LNCaP clone FGC (cell line): Measurements from ENCODE around the gene SPACDR.

Source experiments
- DNase-seq: peaks from one replicate; pipeline ENCODE4 v3.0.0-alpha.2; 2011; ENCODE audit warnings: low read depth
- H3K4me3 ChIP-seq: 2 replicates; pipeline ENCODE4 v1.5.1; 2011; ENCODE audit warnings: mild to moderate bottlenecking, low read depth, low read length, control low read depth
- TF ChIP-seq, protein P1 (sequence below): IDR thresholded peaks from 2 replicates; pipeline ENCODE4 v1.5.1; 2012; ENCODE audit warnings: mild to moderate bottlenecking; ENCODE audit not compliant: control insufficient read depth, insufficient read depth; ENCODE audit errors: extremely low read depth

SPACDR gene

GRCh38 chr7:100432053-100432452, 32.0 kb downstream of the SPACDR start:
- TF ChIP-seq, protein P1, sequence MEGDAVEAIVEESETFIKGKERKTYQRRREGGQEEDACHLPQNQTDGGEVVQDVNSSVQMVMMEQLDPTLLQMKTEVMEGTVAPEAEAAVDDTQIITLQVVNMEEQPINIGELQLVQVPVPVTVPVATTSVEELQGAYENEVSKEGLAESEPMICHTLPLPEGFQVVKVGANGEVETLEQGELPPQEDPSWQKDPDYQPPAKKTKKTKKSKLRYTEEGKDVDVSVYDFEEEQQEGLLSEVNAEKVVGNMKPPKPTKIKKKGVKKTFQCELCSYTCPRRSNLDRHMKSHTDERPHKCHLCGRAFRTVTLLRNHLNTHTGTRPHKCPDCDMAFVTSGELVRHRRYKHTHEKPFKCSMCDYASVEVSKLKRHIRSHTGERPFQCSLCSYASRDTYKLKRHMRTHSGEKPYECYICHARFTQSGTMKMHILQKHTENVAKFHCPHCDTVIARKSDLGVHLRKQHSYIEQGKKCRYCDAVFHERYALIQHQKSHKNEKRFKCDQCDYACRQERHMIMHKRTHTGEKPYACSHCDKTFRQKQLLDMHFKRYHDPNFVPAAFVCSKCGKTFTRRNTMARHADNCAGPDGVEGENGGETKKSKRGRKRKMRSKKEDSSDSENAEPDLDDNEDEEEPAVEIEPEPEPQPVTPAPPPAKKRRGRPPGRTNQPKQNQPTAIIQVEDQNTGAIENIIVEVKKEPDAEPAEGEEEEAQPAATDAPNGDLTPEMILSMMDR = no peak
- no peak overlapping the region for H3K4me3 ChIP-seq
- no peak for DNase-seq

DNA sequence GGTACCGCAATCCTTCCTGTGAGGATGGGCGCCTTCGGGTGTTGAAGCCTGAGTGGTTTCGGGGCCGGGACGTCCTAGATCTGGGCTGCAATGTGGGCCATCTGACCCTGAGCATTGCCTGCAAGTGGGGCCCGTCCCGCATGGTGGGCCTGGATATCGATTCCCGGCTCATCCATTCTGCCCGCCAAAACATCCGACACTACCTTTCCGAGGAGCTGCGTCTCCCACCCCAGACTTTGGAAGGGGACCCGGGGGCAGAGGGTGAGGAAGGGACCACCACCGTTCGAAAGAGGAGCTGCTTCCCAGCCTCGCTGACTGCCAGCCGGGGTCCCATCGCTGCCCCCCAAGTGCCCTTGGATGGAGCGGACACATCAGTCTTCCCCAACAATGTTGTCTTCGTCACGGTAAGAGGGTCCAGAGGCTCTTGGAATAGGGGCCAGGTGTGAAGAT, 32.7 kb downstream of the SPACDR start:
- peak overlapping the region; percentile 92 for H3K4me3 ChIP-seq
- TF ChIP-seq, protein P1 = no peak
- DNase-seq = no peak

GRCh38 chr7:100430493-100431285, 33.4 kb downstream of the SPACDR start:
- peak overlapping the region; percentile 92 for H3K4me3 ChIP-seq
- DNase-seq = no peak
- TF ChIP-seq, protein P1 = no peak

DNA sequence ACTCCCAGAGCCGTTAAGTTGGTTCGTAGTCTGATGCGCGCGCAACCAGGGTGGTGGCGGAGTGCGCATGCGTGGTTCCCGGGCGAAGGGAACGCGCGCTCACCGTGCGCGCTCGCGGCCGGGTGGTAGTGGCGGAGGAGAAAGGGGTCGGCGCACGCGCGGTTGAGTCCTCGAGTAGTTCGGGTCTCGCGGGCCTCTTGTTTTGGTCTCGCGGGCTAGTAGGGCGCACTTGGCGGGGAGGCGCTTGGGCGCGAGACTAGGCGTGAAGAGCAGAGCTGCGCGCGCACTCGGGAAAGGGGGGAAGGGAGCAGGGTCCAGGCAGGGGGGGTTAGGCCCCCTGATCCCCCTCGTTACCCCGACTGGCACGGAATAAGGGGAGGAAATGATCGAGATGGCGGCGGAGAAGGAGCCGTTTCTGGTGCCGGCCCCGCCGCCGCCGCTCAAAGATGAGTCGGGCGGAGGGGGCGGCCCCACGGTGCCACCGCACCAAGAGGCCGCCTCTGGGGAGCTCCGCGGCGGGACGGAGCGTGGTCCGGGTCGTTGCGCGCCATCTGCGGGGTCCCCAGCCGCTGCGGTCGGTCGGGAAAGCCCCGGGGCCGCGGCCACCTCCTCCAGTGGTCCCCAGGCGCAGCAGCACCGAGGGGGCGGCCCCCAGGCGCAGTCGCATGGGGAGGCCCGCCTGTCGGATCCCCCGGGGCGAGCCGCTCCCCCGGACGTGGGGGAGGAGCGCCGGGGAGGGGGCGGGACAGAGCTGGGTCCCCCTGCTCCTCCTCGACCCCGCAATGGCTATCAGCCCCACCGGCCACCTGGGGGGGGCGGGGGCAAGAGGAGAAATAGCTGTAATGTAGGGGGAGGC, 34.2 kb downstream of the SPACDR start, which contains the start of gene MEPCE:
Gene MEPCE, plus strand, starts transcription at position 195 of the 856 bp plus-strand sequence. Its CDS starts 188 bp downstream, at position 383.
- DNase-seq = peak; percentile 69
- TF ChIP-seq, protein P1 = no peak
- H3K4me3 ChIP-seq = peak within 1 kb of the TSS; percentile 92

GRCh38 chr7:100428967-100429636, 35.0 kb downstream of the SPACDR start:
- peak overlapping the region; percentile 92 for H3K4me3 ChIP-seq
- TF ChIP-seq, protein P1 = no peak
- DNase-seq = peak; percentile 98

- peak; percentile 95 for DNase-seq
- TF ChIP-seq, protein P1 = no peak
- peak within 1 kb of the TSS; percentile 92 for H3K4me3 ChIP-seq
These were observed 35.7 kb downstream of the SPACDR start, which contains the start of gene ZCWPW1 for GRCh38 chr7:100428199-100428966. ZCWPW1 (minus strand) TSS chr7:100428703; CDS start chr7:100420649, 8,054 bp downstream.
